Activated T-cell treated with anti-CD3 and anti-CD28 coated beads, Interleukin-2, amount 50 U/mL, for 72 hours (primary cell): ENCODE measurements around the gene SLC13A5. TPM values are rescaled to one million over a fixed set of nuclear protein-coding genes. Genes with fewer than 3 reads are reported as not detected.
A peak's percentile ranks its signal among the peaks of the same experiment; 100 is the strongest.

Experiments
- ATAC-seq, 2 donors: fragments of 150-1000 bp; cut with Tn5 transposase; replicated peaks in 1 of 2; 2 replicates each; pipeline ENCODE4 v1.10.0; 2021; ENCODE audit warnings: moderate library complexity in 2 of 2, mild to moderate bottlenecking in 1 of 2
- DNase-seq, 2 donors: peaks; one replicate each; pipeline ENCODE4 v3.0.0; 2021 to 2022; ENCODE audit warnings: mixed read lengths in 1 of 2
- H3K27ac Mint-ChIP-seq: one replicate; pipeline ENCODE4 v1.8.0; 2022; ENCODE audit warnings: mild to moderate bottlenecking, moderate library complexity, mixed read lengths
- H3K27me3 Mint-ChIP-seq: one replicate; pipeline ENCODE4 v1.8.0; 2022; ENCODE audit warnings: low read depth, mixed read lengths
- H3K36me3 Mint-ChIP-seq, 2 donors: one replicate each; pipeline ENCODE4 v1.8.0; 2022; ENCODE audit warnings: mixed read lengths in 2 of 2, mild to moderate bottlenecking in 1 of 2; ENCODE audit not compliant: insufficient read depth in 2 of 2
- H3K4me1 Mint-ChIP-seq: one replicate; pipeline ENCODE4 v1.8.0; 2022; ENCODE audit warnings: low read depth, mixed read lengths
- H3K4me3 Mint-ChIP-seq, 2 donors: one replicate each; pipeline ENCODE4 v1.8.0; 2022; ENCODE audit warnings: mild to moderate bottlenecking in 2 of 2, mixed read lengths in 2 of 2, moderate library complexity in 2 of 2
- H3K9me3 Mint-ChIP-seq, 2 donors: one replicate each; pipeline ENCODE4 v1.8.0; 2022; ENCODE audit warnings: mixed read lengths in 2 of 2
- total RNA-seq, 2 donors: library from RNA; stranded (reverse); gene quantifications; one replicate each; pipeline ENCODE4 v1.2.3, GENCODE V29; 2022

Gene SLC13A5
- total RNA-seq, 2 donors from 2014 or later = 0.22 TPM; not detected in 1

DNA sequence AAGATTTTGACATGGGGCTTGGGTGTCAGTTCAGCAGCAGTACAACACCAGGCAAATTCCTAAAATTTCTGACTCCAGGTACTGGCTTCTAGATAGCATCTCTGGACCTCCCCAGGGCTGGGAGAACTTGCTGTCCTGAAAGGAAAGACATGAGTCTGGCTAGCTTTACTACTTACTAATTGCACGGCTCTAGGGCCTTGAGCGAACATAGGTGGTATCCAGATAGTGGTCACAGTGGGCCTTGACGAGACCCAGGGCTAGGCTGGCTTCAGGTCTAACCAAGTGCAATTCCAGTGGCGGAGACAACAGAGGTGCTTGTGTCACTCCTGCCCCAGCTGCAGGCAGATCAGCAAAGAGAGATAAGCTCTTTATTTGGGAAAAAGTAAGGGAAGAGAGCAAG is 16.4 kb upstream of the SLC13A5 start:
- Mint-ChIP-seq H3K4me1 (no peaks in the 10 kb centered on the region), H3K9me3 (no peaks in the 10 kb centered on the region), H3K4me3 (no peak overlapping the region), H3K36me3 (no peaks in the 10 kb centered on the region), H3K27ac (no peak overlapping the region), H3K27me3 (peaks cover 11% of the 10 kb centered on the region)
- ATAC-seq (no peak), DNase-seq (no peak)

DNA sequence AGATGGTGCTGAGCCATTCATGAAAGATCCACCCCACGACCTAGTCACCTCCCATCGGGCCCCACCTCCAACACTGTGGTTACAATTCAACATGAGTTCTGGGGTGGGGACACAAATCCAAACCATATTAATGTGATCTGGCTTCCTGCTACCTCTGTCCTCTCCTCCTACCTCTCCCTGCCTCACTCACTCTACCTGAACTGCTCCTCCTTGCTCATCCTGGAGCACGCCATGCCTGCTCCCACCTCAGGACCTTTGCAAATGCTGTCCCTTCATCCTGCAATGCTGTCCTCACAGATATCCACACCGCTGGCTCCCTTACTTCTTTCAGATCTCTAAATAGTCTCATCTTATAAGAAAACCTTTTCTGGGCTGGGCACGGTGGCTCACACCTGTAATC is 10.8 kb upstream of the SLC13A5 start:
- ATAC-seq (no peak), DNase-seq (no peak)
- Mint-ChIP-seq H3K4me3 (no peak overlapping the region), H3K36me3 (no peaks in the 10 kb centered on the region), H3K27me3 (peaks cover 51% of the 10 kb centered on the region), H3K27ac (no peak overlapping the region), H3K9me3 (no peaks in the 10 kb centered on the region), H3K4me1 (no peaks in the 10 kb centered on the region)

DNA sequence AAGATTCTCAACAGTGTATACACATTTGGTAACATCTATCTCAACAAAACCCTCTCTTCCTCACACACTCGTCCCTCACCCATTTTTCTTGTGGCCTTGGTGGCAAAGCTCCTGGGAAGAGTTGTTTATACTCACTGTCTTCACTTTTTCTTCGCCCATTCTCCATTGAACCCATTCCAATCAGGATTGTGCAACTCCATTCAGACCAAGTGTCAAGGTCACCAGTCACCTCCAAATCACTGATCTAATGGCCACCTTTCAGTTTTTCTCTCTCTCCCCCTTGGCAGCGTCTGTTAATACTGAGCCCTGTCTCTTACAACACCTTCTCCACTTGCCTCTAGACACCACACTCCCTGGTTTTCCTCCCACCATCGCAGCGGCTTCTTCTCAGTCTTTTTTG is 8.6 kb upstream of the SLC13A5 start:
- Mint-ChIP-seq H3K36me3 (no peaks in the 10 kb centered on the region), H3K4me3 (no peak overlapping the region), H3K27me3 (peaks cover 62% of the 10 kb centered on the region), H3K4me1 (no peaks in the 10 kb centered on the region), H3K9me3 (no peaks in the 10 kb centered on the region), H3K27ac (no peak overlapping the region)
- no peak for ATAC-seq
- no peak for DNase-seq

DNA sequence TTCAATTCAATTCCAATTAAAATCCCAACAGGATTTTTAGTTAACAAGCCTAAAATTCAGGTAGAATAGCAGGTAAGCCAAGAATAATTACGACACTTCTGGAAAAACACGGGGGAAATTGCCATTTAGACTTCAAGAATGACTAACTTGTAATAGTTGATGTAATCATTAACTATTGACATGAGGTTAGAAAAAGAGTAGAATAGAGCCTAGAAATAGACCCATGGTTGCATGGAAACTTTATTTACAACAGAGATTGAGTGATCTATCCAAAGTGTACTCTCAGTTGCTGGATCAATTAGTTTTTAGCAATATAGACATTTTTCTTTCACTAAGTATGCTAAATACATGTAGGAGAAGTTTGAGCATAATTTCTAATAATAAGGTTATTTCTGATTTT is 3.6 kb upstream of the SLC13A5 start:
- peaks cover 0 to 3% of the 10 kb centered on the region in 2 donors for H3K9me3 Mint-ChIP-seq
- no peak overlapping the region for H3K27ac Mint-ChIP-seq
- H3K4me3 Mint-ChIP-seq = no peak overlapping the region
- H3K36me3 Mint-ChIP-seq = peaks cover 4 to 5% of the 10 kb centered on the region in 2 donors
- no peak for ATAC-seq
- H3K4me1 Mint-ChIP-seq = peaks cover 14% of the 10 kb centered on the region
- DNase-seq = no peak
- H3K27me3 Mint-ChIP-seq = peaks cover 76% of the 10 kb centered on the region

DNA sequence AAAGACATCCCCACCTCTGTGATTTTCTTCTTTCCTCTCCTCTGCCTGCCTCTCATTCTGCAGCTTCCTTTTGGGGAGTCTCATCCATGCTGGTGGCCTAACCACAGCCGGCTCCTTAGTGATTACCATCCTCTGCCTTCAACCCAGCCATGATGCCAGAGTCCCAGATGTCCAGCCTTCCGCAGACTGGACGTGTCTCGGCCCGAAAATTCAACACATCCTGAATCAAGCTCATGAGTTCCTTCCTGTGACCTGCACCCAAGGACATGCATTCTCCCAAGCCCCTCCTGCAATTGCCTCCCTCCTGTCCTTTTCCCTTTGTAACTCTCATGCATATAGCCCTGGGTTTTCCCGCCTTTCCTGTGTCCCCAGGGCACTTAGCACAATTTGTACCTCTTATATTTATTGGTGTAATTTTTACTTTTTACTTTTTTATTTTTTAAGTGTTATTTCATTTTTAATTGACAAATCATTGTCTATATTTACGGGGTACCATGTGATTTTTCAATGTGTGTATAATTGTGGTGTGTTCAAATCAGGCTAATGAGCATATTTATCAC is 1.2 kb upstream of the SLC13A5 start:
- Mint-ChIP-seq H3K9me3 (peaks cover 0 to 3% of the 10 kb centered on the region in 2 donors), H3K4me1 (peaks cover 14% of the 10 kb centered on the region), H3K4me3 (peak overlapping the region; percentile 33 to 72), H3K36me3 (peaks cover 4 to 5% of the 10 kb centered on the region in 2 donors), H3K27ac (no peak overlapping the region), H3K27me3 (peaks cover 69% of the 10 kb centered on the region)
- no peak for DNase-seq
- ATAC-seq = no peak

DNA sequence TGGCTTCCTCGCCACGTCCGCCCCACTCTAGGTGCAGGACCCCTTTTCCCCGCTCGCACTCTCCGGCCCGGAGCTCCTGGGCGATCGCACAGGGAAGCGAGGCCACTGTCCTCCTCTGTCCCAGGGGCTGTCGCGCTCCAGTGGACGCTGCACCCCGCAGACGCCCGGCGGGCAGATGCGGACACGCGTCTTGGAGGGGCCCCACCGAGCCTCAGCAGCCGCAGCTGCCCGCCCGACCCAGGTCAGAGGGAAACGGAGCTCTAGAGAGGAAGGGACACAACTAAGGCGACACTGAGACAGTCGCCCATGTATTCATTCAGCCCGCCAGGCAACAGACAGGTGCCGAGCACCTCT is 726 bp upstream of the SLC13A5 start:
- Mint-ChIP-seq H3K27ac (no peak overlapping the region), H3K27me3 (peaks cover 72% of the 10 kb centered on the region), H3K36me3 (peaks cover 4 to 5% of the 10 kb centered on the region in 2 donors), H3K4me3 (peak overlapping the region; percentile 33 to 72), H3K9me3 (peaks cover 0 to 3% of the 10 kb centered on the region in 2 donors), H3K4me1 (peaks cover 14% of the 10 kb centered on the region)
- ATAC-seq (no peak), DNase-seq (no peak)

DNA sequence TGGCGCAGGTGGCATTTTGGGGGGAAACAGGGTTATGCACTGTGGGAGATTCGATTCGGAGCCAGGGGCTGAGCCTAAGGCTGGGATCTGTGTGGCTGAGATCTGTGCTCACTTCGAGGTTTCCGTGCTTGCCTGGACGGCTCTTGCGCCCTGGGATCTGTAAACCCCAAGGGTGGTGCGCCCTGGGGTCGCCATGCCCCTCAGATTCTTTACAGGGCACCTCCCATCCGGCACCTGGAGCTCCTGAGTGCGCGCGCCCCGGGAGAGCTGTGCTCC is 377 bp downstream of the SLC13A5 start:
- no peak for DNase-seq
- Mint-ChIP-seq H3K4me1 (peaks cover 14% of the 10 kb centered on the region), H3K9me3 (peaks cover 0 to 3% of the 10 kb centered on the region in 2 donors), H3K27me3 (peaks cover 74% of the 10 kb centered on the region), H3K36me3 (peaks cover 4 to 5% of the 10 kb centered on the region in 2 donors), H3K27ac (no peak overlapping the region), H3K4me3 (peak overlapping the region; percentile 68 to 81)
- ATAC-seq = no peak

DNA sequence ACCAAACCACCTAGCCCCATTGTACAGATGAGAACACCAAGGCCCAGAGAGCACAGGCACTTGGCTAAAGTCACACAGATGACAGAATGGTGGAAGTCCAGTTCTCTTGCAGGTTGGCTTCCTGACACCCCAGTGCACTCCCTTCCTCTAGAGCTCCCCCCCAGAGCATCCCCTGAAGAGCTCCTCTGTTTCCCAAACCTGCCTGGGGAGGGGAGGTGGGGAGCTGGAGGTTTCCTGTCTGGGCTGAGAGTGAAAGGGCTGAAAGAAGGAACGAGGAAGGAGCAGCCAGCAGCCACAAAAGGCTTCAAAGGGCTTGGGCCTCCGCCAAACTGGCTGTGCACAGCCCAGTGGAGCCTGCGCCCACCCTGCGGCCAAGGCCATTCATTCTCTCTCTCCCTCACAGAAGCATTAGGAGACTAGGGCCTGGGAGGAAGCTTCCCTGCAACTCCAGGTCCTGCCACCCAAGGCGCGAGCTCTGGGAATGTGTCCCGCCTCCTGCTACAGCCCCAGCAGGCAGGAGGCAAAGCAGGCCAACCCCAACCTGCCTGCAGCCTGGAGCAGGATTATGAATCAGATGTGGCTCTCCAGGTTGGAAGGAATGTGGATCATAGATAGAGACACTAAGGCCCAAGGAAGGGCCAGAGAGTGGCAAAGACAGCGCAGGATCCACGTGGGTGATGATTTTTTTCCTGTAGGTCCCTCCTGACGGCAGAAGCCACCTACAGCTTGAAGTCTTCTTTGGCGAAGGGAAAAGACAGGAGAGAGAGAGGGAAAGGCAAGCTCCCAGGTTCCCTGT is 913 bp downstream of the SLC13A5 start:
- H3K4me1 Mint-ChIP-seq = peaks cover 14% of the 10 kb centered on the region
- no peak for DNase-seq
- ATAC-seq = no peak
- no peak overlapping the region for H3K27ac Mint-ChIP-seq
- H3K36me3 Mint-ChIP-seq = peaks cover 4 to 5% of the 10 kb centered on the region in 2 donors
- peak overlapping the region; percentile 57 to 81 for H3K4me3 Mint-ChIP-seq
- H3K27me3 Mint-ChIP-seq = peaks cover 69% of the 10 kb centered on the region
- peaks cover 0 to 3% of the 10 kb centered on the region in 2 donors for H3K9me3 Mint-ChIP-seq

DNA sequence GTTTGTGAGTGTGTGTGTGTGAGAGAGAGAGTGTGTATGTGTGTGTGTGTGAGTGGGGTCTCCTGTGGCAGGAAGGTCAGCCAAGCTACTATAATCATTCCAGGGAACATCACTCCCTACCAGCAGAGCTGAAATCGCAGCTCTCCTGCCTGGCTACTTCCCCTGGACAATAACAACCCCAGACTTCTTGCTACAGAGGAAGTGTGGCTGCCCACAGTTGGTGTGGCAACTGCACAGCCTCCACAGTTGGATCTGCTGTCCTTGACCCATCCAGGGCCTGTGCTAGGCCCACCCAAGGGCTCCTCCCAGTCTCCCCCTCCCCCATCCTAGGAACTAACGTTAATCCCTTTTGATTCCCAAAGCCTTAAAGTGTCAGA is 1.5 kb downstream of the SLC13A5 start:
- H3K36me3 Mint-ChIP-seq = peaks cover 4 to 5% of the 10 kb centered on the region in 2 donors
- H3K4me1 Mint-ChIP-seq = peaks cover 14% of the 10 kb centered on the region
- H3K27me3 Mint-ChIP-seq = peaks cover 67% of the 10 kb centered on the region
- no peak overlapping the region for H3K4me3 Mint-ChIP-seq
- DNase-seq (no peak), ATAC-seq (no peak)
- no peak overlapping the region for H3K27ac Mint-ChIP-seq
- peaks cover 0 to 3% of the 10 kb centered on the region in 2 donors for H3K9me3 Mint-ChIP-seq

DNA sequence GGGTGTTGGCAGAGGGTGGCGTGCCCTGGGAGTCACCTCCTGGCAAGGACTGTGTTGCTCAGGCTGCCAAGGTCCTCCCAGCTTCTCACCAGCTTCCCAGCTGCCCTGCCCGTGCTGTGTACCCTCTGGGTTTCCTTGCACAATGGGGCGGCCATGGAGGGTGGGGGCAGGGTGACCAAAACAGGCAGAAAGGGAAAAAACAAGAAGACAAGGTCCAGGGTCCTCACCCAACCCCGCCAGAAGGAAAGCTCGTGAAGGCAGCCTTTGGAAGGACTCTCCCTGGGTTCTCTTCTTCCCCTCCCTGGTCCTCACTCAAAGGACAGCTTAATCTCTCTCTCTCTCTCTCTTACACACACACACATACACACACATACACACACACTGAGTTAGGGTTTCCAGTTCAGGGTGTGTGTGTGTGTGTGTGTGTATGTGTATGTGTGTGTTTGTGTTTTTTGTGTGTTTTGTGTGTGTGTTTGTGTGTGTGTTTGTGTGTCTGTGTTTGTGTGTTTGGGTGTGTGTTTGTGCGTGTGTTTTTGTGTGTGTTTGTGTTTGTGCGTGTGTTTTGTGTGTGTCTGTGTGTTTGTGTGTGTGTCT is 2.0 kb downstream of the SLC13A5 start:
- DNase-seq (no peak), ATAC-seq (no peak)
- peaks cover 3 to 5% of the 10 kb centered on the region in 2 donors for H3K36me3 Mint-ChIP-seq
- H3K4me3 Mint-ChIP-seq = no peak overlapping the region
- H3K27me3 Mint-ChIP-seq = peaks cover 62% of the 10 kb centered on the region
- peaks cover 0 to 3% of the 10 kb centered on the region in 2 donors for H3K9me3 Mint-ChIP-seq
- peaks cover 14% of the 10 kb centered on the region for H3K4me1 Mint-ChIP-seq
- no peak overlapping the region for H3K27ac Mint-ChIP-seq

DNA sequence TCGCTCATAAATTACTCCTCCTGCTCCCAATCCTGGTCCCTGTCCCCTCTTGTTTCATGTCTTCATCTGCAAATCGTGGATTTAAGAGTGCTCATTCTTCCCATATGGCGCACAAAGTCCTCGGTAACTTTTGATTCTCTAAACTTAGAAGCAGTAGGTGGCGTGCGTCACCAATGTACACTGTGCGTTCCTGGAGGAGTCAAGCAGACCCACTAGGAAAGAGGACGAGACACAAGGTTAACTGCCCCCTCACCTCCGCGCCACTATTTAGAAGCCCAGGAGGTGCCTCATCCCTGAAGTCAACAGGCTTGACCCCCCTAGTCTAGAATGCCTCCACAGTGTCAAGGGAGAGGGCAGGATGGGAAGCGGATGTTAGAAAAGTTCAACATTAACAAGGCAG is 2.9 kb downstream of the SLC13A5 start:
- peaks cover 53% of the 10 kb centered on the region for H3K27me3 Mint-ChIP-seq
- H3K4me1 Mint-ChIP-seq = peaks cover 14% of the 10 kb centered on the region

DNA sequence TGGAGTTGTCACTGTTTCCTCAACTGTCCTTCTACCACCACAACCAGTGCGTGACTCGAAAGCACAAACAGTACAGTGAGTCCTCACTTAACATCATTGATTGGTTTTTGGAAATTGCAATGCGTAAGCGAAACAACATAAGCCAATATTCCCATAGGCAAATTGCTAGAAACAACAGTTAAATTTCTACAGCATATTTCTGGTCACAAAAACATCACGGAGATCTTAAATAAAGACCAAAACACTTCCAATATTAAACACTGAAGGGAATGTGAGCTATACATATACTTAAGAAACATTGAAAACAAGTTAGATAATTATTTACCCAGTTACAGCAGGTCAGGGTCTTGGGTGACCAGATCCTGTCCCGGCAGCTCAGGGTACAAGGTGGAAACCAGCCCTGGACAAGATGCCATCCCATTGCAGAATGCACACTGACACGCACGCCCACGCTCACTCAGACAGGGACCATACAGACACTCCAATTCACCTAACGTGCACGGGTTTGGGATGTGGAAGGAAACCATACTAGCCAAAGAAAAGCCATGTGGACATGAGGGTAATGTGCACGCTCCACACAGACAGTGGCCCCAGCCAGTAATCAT is 4.7 kb downstream of the SLC13A5 start:
- DNase-seq (no peak), ATAC-seq (no peak)
- H3K36me3 Mint-ChIP-seq = peaks cover 0 to 2% of the 10 kb centered on the region in 2 donors
- H3K27ac Mint-ChIP-seq = no peak overlapping the region
- peaks cover 4% of the 10 kb centered on the region for H3K4me1 Mint-ChIP-seq
- peaks cover 42% of the 10 kb centered on the region for H3K27me3 Mint-ChIP-seq
- H3K9me3 Mint-ChIP-seq = no peaks in the 10 kb centered on the region
- no peak overlapping the region for H3K4me3 Mint-ChIP-seq

More for the DNA sequence above, 2.9 kb downstream of the SLC13A5 start:
- ATAC-seq = no peak
- Mint-ChIP-seq H3K4me3 (no peak overlapping the region), H3K36me3 (peaks cover 2% of the 10 kb centered on the region in 2 donors), H3K27ac (no peak overlapping the region), H3K9me3 (no peaks in the 10 kb centered on the region)
- no peak for DNase-seq

DNA sequence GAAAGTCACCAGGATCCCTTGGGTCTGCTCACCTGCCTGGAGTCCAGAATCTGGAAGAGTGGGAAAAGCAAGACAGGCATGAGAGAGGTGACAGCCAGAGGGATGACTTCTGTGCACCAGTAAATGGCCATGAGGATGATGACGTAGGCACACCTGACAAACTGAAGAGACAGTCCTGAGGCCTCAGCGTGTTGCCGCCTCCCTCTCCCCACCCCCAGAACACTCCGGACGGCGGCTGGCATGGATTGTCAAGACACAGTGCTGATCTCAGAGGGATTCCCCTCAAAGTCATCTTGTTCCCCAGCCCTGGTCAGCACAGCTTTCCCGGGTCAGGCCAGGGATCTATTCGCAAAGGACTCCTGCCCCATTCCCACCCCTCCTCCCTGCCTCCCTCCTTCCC is 6.2 kb downstream of the SLC13A5 start:
- DNase-seq (no peak), ATAC-seq (no peak)
- peaks cover 30% of the 10 kb centered on the region for H3K27me3 Mint-ChIP-seq
- H3K27ac Mint-ChIP-seq = no peak overlapping the region
- no peaks in the 10 kb centered on the region for H3K9me3 Mint-ChIP-seq
- no peak overlapping the region for H3K4me3 Mint-ChIP-seq
- no peaks in the 10 kb centered on the region for H3K36me3 Mint-ChIP-seq
- H3K4me1 Mint-ChIP-seq = no peaks in the 10 kb centered on the region
